KMS-11 (cell line): ENCODE results near the gene CD68.

Source experiments
- H2AFZ ChIP-seq: fragments of 200-600 bp; sonication (generic); 2 replicates; pipeline ENCODE4 v1.6.1; 2016; ENCODE audit warnings: antibody characterized with exemption, mixed run types, low read depth
- H3K27ac ChIP-seq: fragments of 200-600 bp; sonication (generic); 2 replicates; pipeline ENCODE4 v1.6.1; 2016; ENCODE audit warnings: mild to moderate bottlenecking, mixed run types
- H3K27me3 ChIP-seq: fragments of 200-600 bp; sonication (generic); 2 replicates; pipeline ENCODE4 v1.6.1; 2017; ENCODE audit warnings: mild to moderate bottlenecking, low read depth, mixed run types, moderate library complexity; ENCODE audit not compliant: insufficient read depth
- H3K36me3 ChIP-seq: fragments of 200-600 bp; sonication (generic); 2 replicates; pipeline ENCODE4 v1.6.1; 2017; ENCODE audit warnings: mild to moderate bottlenecking, mixed run types; ENCODE audit not compliant: insufficient read depth
- H3K4me1 ChIP-seq: fragments of 200-600 bp; sonication (generic); 2 replicates; pipeline ENCODE4 v1.6.1; 2016; ENCODE audit warnings: mild to moderate bottlenecking, low read depth, mixed run types; ENCODE audit not compliant: poor library complexity, severe bottlenecking
- H3K4me2 ChIP-seq: fragments of 200-600 bp; sonication (generic); 2 replicates; pipeline ENCODE4 v1.7.0; 2016; ENCODE audit warnings: mild to moderate bottlenecking, mixed run types
- H3K4me3 ChIP-seq: fragments of 200-600 bp; sonication (generic); IDR thresholded peaks from 2 replicates; pipeline ENCODE4 v1.6.1; 2017; ENCODE audit warnings: low read depth, low read length, mixed read lengths; ENCODE audit not compliant: insufficient read depth
- H3K79me2 ChIP-seq: fragments of 200-600 bp; sonication (generic); 2 replicates; pipeline ENCODE4 v1.6.1; 2016; ENCODE audit warnings: low read depth, mixed run types; ENCODE audit not compliant: insufficient read depth
- H3K9ac ChIP-seq: fragments of 200-600 bp; sonication (generic); 2 replicates; pipeline ENCODE4 v1.6.1; 2016; ENCODE audit warnings: mild to moderate bottlenecking, mixed run types
- H4K20me1 ChIP-seq: fragments of 200-600 bp; sonication (generic); 2 replicates; pipeline ENCODE4 v1.6.1; 2016; ENCODE audit warnings: mild to moderate bottlenecking, mixed run types; ENCODE audit not compliant: insufficient read depth
- CTCF ChIP-seq: fragments of 200-600 bp; sonication (generic); conservative IDR thresholded peaks from 2 replicates; pipeline ENCODE4 v1.6.1; 2017; ENCODE audit warnings: low read depth, mild to moderate bottlenecking, antibody characterized with exemption, low read length, moderate library complexity, mixed read lengths

Gene CD68

GRCh38 chr17:7555320-7555948 lies 24.0 kb upstream of the CD68 start:
- Histone ChIP-seq H2AFZ (no peak overlapping the region), H3K79me2 (no peaks in the 10 kb centered on the region), H3K27me3 (no peaks in the 10 kb centered on the region), H3K9ac (no peak overlapping the region), H3K4me3 (no peak overlapping the region), H4K20me1 (no peaks in the 10 kb centered on the region), H3K36me3 (no peaks in the 10 kb centered on the region), H3K4me1 (peaks cover 2% of the 10 kb centered on the region), H3K27ac (no peak overlapping the region), H3K4me2 (no peak overlapping the region)
- no peak for TF ChIP-seq CTCF

- peaks cover 2% of the 10 kb centered on the region for H3K4me1 ChIP-seq
- no peak overlapping the region for H3K27ac ChIP-seq
- H2AFZ ChIP-seq: no peak overlapping the region
- H3K4me3 ChIP-seq: no peak overlapping the region
- H3K79me2 ChIP-seq: no peaks in the 10 kb centered on the region
- H3K9ac ChIP-seq: no peak overlapping the region
- no peak for TF ChIP-seq CTCF
- no peaks in the 10 kb centered on the region for H3K36me3 ChIP-seq
- no peak overlapping the region for H3K4me2 ChIP-seq
- H3K27me3 ChIP-seq: no peaks in the 10 kb centered on the region
- no peaks in the 10 kb centered on the region for H4K20me1 ChIP-seq
Observed at GRCh38 chr17:7556627-7557026, 22.8 kb upstream of the CD68 start.

- Histone ChIP-seq H2AFZ (no peak overlapping the region), H3K4me3 (no peak overlapping the region), H3K36me3 (no peaks in the 10 kb centered on the region)
Observed at GRCh38 chr17:7557147-7557764, 22.2 kb upstream of the CD68 start.

GRCh38 chr17:7557775-7558543 lies 21.5 kb upstream of the CD68 start:
- Histone ChIP-seq H3K9ac (no peak overlapping the region), H3K4me1 (peaks cover 2% of the 10 kb centered on the region), H3K36me3 (no peaks in the 10 kb centered on the region), H3K79me2 (peaks cover 8% of the 10 kb centered on the region; the same call in 1 of the 2 replicates), H3K27ac (no peak overlapping the region), H2AFZ (no peak overlapping the region), H3K4me2 (no peak overlapping the region), H4K20me1 (no peaks in the 10 kb centered on the region), H3K4me3 (no peak overlapping the region), H3K27me3 (no peaks in the 10 kb centered on the region)
- no peak for TF ChIP-seq CTCF

More at GRCh38 chr17:7557147-7557764, 22.2 kb upstream of the CD68 start:
- Histone ChIP-seq H3K27ac (no peak overlapping the region), H3K9ac (no peak overlapping the region), H3K4me2 (no peak overlapping the region), H4K20me1 (no peaks in the 10 kb centered on the region), H3K27me3 (no peaks in the 10 kb centered on the region), H3K4me1 (peaks cover 2% of the 10 kb centered on the region), H3K79me2 (peaks cover under 1% of the 10 kb centered on the region; the same call in 1 of the 2 replicates)
- TF ChIP-seq CTCF: no peak
